Suppressor macrophage (primary cell): ENCODE data around the gene MIAT.
"Not testable (repeated sequence)": the region's sequence is repeated elsewhere in the genome, so short reads cannot be mapped to it uniquely, and the experiment has no call there.

Source experiments
- DNase-seq, 4 experiments: peaks; one replicate each; pipeline ENCODE4 v3.0.0-alpha.2; 2020 to 2022
- total RNA-seq, 17 experiments: gene quantifications; one replicate each; lab custom pipeline; 2026; ENCODE audit warnings: mixed read lengths in 6 of 17, inconsistent platforms in 3 of 17; lab: John Stamatoyannopoulos, UW

MIAT gene
- 0.50 to 7.9 (median 1.7) reads per million in 17 experiments for total RNA-seq

DNA sequence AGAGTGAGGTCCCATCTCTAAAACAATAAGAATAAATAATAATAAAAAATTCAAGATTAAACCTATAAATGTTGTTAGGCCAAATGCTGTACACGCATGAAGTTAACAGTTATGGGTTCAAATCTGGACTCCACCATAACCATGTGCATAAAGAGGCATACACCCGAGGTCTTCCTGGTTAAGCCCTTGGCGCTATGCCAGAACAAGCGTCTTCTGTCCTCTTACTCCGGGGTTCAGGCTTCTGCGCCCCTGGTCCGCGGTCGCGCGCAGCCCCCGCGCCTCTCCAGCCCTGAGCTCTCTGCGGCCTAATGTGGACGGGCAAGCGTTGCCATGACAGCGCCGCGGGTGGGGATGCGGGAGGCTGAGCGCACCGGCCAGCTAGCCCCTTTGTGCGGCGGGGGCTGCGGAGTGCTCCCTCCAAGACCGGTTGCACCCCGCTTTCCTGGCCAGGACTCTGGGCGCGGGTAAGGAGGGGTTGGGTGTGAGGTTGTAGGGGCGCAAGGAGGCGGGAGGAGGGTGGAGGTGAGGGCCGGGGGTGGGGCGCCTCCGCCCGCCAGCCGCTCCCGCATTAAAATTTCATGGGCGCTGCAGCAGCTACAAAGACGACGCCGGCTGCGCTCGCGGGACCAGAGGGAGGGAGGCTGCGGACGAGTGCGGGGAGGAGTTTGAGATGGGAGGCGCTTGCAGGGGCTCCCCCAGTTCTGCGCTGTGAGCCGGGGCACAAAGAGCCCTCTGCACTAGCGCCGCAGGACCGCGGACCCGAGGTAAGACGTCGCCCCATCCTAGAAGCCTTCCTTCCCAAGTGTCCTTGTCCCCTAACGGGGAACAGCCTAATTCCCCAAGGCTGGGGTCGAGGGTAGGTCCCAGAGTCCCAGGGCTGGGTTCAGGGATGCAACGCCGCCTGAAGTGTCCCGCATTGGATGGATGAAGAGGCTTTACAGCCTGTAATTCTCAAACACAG is at the start of gene MIAT:
MIAT (plus strand) TSS at position 698 of the 961 bp plus-strand sequence.
- DNase-seq = peak in 3 of 4 experiments; percentile 24 to 57 (median 49)

DNA sequence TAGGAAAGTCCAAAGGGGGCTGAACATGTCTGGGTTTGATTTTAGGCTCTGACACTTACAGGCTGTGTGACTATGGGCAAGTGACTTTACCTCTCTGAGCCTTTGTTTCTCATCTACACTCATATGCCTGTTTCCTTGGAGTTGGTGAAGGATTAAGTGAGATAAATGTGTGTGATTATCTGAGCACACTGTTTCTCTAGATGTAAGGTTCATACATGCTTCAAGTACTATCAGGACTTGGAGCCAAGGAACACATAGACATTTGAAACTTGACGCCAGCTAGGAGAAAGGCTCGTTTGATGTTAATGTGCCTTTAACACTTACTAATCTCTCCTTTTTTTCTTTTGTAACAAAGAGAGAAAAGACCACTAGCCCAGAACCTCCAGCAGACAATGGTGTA is 49.3 kb upstream of the MIAT start:
- no peak for DNase-seq

DNA sequence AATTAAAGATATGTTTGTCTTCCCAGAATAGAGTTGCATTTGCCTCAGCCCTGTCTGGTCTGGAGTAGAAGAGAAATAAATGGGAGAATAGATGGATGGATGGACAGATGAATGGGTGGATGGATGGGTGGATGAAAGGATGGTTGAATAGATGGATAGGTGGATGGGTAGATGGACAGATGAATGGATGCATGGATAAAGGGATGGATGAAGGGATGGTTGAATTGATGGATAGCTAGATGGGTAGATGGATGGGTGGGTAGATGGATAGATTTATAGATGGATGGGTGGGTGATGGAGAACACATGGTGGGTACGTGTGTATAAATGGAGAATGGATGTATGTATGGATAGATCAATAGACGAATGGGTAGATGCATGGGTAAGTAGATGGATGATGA is 48.1 kb upstream of the MIAT start:
- DNase-seq = no peak

DNA sequence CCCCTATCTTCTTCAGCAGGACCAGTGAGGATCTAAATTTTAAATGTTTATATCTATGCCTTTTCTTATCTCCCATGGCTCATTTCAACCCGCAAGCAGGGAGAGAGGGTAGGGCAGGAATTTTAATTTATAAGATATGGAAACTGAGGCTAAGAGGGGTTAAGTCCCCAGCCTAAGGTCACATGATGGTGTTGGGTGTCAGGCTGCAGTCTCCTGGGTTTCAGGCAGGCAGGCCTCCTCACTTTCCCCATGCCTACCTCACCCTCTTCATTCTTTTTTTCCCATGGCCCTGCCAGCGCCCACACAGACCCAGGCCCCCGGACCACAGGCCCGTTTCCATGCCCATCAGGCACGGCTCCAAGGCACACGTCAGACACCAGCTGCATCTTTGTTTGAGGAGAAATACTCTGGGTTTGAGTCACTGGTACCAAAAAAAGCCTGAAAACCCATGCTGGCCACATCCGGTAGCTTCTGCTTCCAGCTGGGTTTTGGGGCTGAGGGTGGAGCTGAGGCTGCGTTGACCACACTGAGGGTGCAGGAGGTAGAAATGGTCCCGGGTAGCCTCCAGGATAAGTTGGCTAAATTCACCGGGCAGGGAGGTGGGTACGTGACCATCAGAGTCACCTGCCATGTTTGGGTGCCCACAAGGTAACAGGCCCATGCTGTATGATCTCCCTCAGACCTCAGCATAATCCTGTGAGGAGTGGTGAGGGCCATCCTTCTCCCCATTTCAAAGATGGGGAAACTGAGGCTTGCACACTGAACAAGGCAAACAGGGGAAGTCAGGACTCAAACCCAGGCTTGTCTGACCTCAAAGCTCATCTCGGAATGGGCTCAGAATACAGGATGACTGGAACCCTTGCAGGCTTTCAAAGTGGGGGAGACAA is 47.1 kb upstream of the MIAT start:
- peak; percentile 61 to 78 (median 66) for DNase-seq

DNA sequence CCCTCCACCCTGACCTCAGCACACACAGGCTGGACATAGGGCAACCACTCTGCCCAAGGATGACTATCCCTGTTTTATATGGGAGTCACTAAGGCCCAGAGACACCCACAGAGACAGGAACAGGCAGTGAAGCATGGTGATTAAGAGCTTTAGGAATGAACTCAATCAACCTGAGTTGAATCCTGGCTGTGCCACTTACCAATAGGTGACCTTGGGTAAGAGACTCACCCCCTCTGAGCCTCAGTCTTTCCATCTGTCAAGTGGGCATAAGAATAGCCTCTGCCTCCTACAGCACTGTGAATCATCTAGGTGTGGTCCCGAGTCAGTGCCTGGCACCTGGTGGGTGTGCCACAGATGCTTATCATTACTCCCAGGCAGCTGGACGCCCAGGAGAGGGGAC is 46.4 kb upstream of the MIAT start:
- DNase-seq = no peak

DNA sequence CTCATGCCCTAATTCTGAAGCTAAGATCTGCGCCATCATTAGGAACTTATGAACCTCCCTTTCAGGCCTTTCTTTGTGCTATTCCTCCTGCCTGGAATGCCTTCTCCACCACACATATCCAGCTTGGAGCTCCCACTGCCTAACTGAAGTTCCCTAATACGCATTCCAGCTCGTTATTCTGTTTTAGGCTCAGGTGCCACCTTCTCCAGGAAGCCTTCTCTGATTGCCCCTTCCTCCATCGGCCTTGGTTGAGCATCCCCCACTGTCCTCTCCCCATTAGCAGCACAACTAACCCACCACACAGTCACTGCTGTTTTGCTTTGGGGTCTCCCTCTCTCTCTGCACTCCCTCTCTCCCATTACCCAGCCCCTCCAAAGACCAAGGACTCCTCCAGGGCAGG is 44.7 kb upstream of the MIAT start:
- DNase-seq = no peak

DNA sequence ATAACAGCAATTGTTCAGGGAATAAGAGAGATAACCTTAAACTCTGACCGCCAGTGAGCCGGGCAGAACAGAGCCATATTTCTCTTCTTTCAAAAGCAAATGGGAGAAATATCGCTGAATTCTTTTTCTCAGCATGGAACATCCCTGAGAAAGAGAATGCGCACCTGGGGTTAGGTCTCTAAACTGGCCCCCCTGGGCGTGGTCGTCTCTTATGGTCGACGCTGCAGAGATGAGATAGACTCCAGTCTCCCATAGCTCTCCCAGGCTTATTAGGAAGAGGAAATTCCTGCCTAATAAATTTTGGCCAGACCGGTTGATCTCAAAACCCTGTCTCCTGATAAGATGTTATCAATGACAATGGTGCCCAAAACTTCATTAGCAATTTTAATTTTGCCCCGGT is 43.6 kb upstream of the MIAT start:
- not testable (repeated sequence) for DNase-seq

DNA sequence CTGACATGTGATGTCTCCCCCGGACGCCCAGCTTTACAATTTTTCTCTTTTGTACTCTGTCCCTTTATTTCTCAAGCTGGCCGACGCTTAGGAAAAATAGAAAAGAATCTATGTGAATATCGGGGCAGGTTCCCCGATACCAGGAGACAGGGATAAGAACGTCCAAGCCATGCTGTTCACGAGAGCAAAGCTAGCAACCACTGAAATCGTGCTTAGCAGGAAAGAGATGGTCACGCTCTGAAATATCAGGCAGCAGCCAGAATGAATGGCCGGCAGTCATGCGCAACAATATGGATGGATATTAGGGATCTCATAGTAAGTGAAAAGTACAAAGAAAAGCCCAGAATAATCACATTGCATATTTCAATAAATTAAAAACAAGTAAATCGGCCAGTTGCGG is 43.1 kb upstream of the MIAT start:
- DNase-seq = no peak

DNA sequence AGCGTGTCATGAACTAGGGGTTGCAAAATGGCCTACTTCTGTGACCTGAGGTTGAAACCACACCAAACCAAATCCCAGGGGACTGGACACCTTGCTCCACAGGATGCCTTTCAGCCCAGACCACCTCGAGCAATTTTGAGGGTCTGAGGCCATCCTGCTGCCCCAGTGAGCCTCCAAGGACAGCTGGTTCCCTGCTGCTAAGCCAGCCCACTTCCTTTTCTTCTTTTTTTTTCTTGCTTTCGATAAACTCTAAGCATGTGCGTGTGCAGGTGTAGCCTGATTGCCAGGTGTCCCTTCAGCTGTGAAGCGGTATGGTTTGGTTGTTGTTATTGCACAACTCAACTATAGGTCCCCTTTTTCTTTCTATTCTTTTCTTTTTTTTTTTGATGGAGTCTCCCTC is 42.2 kb upstream of the MIAT start:
- DNase-seq = no peak

DNA sequence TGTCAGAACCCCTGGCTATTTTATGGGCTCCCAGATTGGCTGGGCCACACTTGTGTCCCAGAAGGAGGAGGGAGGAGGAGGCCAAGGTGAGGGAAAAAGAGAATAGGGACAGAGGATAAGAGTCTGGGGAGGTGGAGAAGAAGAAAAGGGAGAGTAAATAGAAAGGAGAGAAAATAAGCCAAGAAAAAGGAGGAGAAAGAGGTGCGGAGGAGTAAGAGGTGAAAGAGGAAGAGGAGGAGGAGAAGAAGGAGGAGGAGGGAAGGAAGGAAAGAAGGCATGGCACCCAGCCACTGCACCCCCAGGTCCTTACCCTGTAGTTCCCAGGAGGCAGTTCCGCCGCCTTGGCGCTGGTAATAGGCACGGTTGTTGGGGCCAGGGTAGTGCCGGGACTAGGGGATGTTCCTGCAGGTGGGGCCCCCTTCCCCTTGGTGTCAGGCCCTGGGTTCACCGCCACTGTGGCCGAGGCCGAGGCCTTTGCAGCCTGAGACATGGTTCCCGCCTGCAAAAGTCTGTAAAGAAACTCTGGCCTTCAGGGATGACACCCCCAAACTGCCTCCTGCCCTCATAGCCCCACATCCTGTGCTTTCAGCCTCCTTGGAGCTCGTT is 41.5 kb upstream of the MIAT start:
- DNase-seq = no peak

DNA sequence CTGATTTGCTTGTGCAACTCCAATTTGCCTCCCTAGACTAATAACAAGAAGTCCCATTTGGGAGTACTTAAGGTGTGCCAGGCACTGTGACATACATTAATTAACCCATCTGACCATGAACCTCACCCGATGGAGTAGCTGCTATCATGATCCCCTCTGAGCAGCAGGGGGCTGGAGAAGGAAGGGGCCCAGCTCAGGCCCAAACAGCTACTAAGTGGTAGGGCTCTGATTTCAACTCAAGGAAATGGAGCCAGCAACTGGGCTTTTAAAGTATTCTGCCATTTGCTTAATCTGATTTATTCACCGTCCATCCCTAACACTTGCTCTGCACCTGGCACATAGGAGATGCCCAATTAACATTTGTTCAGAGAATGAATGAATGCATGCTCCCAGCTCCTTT is 40.7 kb upstream of the MIAT start:
- DNase-seq = no peak

DNA sequence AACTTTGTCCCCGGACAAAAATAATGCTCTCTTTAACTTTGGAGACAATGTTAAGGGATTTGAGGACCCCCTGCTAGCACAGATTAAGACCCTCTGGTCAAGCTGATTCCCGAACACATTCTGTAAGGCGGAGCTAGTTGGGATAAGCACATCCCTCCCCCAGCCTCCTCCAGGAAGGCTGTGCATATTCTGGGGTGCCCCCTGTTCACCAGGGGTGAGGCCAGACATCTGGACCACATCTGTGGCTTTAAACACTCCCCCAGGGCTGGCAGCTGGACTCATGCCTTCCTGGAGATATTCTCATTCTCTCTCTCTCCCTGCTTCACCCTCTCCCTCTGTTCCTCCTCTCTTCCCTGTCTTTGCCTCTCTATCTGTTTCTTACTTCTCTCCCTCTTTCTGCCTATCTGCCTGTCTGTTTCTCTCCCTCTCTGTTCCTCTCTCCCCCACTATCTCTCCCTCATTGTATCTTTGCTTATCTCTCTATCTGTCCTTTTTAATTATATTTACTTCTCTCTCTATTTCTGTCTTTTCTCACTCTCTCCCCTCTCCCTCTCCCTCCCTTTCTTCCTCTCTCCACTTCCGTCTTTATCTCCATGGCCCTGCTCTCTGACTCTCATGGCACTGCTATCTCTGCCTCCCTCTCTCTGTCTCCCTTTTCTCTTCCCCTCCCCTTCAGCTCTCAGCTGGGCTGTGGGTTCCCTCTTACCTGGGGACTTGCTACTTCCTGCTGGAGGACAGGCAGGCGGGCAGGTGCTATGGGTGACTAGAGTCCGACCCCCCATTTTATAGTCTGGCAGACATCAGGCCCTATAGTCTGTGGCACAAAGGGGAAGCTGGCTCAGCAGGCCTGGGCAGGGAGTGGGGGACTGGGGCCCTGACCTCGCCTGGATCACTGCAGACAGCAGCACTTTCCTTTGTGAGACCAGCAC is 39.9 kb upstream of the MIAT start, which contains the start of gene CRYBB1:
CRYBB1 (minus strand) TSS at position 757 of the 929 bp plus-strand sequence. CDS start 1,708 bp downstream, outside the sequence.
- peak; percentile 71 to 83 (median 78) for DNase-seq

DNA sequence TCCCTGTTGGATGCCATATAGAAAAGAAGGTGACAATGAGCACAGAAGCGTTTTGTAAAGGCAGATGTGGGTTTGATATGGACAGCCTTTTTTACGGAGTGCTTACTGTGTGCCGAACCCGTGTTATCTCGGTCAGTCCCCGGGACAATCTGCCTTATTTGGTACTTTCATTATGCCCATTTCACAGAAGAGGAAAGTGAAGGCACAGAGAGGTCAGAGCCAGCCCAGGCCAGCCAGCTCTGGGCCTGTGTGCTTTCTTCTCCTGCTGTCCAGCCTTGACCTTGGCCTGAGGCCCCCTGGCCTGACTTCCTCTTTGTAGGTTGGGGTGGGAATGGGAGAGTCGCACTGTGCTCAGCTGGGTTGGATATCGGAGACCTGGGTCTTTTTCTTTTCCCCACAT is 38.9 kb upstream of the MIAT start:
- DNase-seq = no peak

DNA sequence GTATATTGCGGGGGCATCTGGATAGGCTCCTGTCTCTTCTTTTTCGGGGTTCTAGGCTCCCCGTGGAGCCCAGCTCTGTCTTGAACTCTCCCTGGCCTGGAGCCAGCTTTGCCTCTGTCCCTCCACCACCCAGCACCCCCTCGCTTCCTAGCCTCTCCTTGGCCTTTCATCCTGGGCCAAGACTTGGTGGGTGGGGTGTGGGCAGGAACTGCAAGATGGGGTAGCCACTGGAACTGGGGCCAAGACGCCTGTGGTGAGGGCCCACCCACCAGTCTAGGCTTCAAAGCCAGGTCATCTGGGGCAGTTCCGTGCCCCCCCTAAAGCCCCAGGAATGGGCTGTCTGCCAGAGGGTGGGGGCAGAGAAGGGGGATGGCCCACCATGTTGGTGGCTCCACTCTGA is 37.9 kb upstream of the MIAT start:
- DNase-seq = no peak

DNA sequence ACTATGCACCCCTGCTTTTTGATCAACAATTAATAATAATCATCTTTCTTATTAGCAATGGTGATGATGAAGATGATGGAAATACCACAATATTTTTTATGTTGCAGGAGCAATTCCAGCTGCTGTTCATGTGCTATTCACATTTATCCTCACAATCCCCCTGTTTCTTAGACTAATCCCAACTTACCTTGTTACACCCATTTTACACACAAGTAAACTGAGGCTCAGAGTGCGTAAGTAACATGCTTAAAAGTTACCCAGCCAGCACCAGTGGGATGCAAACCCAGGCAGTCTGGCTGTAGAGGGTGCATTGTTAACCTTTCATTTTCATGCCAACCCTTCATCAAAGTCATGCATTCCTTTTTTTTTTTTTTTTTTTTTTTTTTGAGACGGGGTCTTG is 37.2 kb upstream of the MIAT start:
- no peak for DNase-seq

DNA sequence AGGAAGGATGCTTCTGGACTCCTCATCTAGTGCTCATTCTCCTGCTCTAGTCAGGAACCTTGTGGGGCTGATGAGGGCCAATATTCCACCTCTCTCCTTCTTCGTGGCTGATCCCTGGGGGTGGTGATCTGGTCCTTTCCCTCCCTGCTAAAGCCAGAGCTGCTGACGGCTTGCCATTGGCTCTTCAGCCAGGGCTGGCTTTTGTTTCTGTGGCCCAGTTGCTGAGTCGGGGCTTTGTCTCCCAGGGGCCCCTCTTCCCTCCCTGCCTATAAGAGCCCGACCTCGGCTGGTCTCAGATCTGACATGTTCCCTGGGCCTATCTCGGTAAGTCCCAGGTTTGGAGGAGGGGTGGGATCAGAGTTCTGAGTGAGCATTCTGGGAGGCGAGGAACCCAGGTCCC is 35.7 kb upstream of the MIAT start, which contains the start of gene CRYBA4:
CRYBA4 (plus strand) TSS at position 301 of the 400 bp plus-strand sequence. CDS start 634 bp downstream, outside the sequence.
- DNase-seq = no peak

DNA sequence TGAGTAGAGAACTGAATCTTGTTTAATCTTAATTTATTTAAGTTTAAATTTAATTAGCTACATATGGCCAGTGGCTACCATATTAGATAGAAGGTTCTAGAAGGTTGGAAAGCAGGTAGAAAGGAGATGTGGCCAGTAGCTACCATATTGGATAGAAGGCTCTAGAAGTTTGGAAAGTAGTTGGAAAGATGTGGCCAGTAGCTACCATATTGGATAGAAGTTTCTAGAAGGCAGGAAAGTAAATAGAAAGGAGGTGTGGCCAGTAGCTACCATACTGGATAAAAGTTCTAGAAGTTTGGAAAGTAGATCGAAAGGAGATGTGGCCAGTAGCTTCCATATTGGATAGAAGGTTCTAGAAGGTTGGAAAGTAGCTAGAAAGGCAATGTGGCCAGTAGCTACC is 33.4 kb upstream of the MIAT start:
- no peak for DNase-seq

DNA sequence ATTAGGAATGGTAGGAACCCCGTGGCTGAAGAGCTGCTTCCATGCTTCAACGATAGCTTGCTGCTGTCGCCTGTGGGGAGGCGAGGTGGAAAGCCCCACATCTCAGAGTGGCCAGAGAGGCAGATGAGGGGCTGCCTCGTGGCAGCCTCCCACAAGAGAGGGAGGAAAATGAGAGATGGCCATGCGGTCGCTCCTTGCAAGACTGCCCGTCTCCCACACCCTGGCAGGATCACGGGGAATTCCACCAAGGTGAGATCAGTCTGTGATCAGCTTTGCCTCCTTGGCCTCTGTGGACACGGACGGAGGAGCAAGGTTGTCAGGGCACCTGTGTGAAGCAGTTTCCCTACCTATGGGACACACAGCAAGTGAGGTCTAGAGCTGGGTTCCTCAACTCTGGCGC is 32.6 kb upstream of the MIAT start:
- no peak for DNase-seq

DNA sequence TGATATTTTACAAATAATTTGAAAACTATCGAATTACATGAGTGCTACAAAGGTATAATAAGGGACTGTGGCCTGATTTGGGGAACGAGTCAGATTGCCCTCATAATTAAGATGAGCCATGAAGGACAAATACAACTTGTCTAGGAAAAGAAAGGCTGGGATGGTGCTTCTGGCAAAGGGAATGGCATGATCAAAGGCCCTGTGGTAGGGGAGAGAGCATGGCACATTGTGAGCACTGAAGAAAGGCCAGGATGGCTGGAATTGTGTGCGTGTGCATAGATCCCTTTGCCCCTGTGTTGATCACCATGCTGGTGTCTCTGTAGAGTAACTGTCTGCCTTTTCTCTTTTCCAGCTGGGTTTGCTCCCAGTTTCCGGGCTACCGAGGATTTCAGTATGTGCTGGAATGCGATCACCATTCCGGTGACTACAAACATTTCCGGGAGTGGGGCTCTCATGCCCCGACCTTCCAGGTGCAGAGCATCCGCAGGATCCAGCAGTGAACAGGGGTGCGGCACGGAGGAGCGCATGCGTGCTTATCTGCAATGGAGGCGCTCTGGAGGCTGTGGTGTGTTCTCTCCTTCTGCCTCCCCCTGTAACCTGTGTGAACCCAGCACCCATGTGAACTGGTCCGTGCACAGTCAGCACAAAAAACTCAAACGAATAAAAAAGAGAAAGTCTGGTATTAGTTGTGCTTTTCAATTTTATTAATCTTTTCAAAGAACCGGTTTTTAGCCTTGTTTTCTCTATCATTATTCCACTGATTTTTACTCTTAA is 27.2 kb upstream of the MIAT start:
- no peak for DNase-seq

DNA sequence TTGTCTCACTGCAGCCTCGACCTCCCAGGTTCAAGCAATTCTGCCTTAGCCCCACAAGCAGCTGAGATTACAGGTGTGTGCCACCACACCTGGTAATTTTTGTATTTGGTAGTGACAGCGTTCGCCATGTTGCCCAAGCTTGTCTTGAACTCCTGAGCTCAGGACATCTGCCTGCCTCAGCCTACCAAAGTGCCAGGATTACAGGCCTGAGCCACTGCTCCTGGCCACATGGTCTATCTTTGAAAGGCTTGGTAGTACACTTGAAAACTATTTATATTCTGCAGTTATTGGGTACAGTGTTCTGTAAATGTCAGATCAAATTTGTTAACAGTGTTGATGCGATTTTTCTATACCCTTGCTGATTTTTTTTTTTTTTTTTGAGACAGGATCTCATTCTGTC is 26.1 kb upstream of the MIAT start:
- no peak for DNase-seq
